H1 (cell line): ENCODE results near the gene RBM41. TPM values are rescaled to one million over a fixed set of nuclear protein-coding genes. Genes with fewer than 3 reads are reported as not detected.

ENCODE experiments used
- CTCF ChIA-PET: fragments of 300-600 bp; sonication (Branson Sonifier 250); formaldehyde crosslinking; loops from one replicate; lab custom pipeline; 2021; ENCODE audit not compliant: partially characterized antibody; lab: Charles Lee
- POLR2A ChIA-PET: fragments of 300-600 bp; sonication (Branson Sonifier 250); formaldehyde crosslinking; loops from one replicate; lab custom pipeline; 2021; ENCODE audit warnings: inconsistent platforms; ENCODE audit not compliant: partially characterized antibody; lab: Charles Lee
- DNase-seq, 2 experiments: peaks; one replicate each; pipeline versions ENCODE4 v3.0.0 to v3.0.0-alpha.2; 2010 to 2022; ENCODE audit warnings: low spot score in 2 of 2, low read depth in 1 of 2, mixed read lengths in 1 of 2
- FAIRE-seq: peaks from 2 replicates; lab custom pipeline; 2011; peaks lifted over from hg19 to GRCh38; lab: Jason Lieb, UNC
- H2AFZ ChIP-seq: 2 replicates; pipeline ENCODE4 v1.8.1; 2012; ENCODE audit warnings: low read length, inconsistent platforms
- H2AK5ac ChIP-seq: 2 replicates; pipeline ENCODE4 v1.6.1; 2013; ENCODE audit warnings: low read depth, low read length
- H2BK120ac ChIP-seq: replicated peaks from 2 replicates; pipeline ENCODE3; 2013; ENCODE audit warnings: low read depth, low read length, inconsistent platforms
- H2BK12ac ChIP-seq: 2 replicates; pipeline ENCODE4 v1.6.1; 2013; ENCODE audit warnings: low read depth, low read length
- H2BK15ac ChIP-seq: 2 replicates; pipeline ENCODE4 v1.6.1; 2013; ENCODE audit warnings: low read length
- H2BK20ac ChIP-seq: 2 replicates; pipeline ENCODE4 v1.6.1; 2013; ENCODE audit warnings: low read length
- H2BK5ac ChIP-seq: 2 replicates; pipeline ENCODE4 v1.6.1; 2013; ENCODE audit warnings: low read depth, low read length
- H3K14ac ChIP-seq: 2 replicates; pipeline ENCODE4 v1.6.1; 2013; ENCODE audit warnings: inconsistent platforms; ENCODE audit not compliant: insufficient read length
- H3K18ac ChIP-seq: 2 replicates; pipeline ENCODE4 v1.6.1; 2013; ENCODE audit warnings: low read length; ENCODE audit errors: extremely low read depth
- H3K23ac ChIP-seq: 2 replicates; pipeline ENCODE4 v1.6.1; 2013; ENCODE audit warnings: inconsistent platforms; ENCODE audit not compliant: insufficient read length
- H3K23me2 ChIP-seq: 2 replicates; pipeline ENCODE4 v1.6.1; 2013; ENCODE audit warnings: low read depth, low read length
- H3K27ac ChIP-seq: 2 replicates; pipeline ENCODE4 v1.6.1; 2011; ENCODE audit warnings: low read depth, low read length, inconsistent platforms
- H3K27me3 ChIP-seq, 4 experiments: replicated peaks in 1 of 4; 1 replicate in 1 of 4; 2 replicates in 3 of 4; pipeline versions ENCODE4 v1.6.1 to v1.8.1; 2011 to 2013; ENCODE audit warnings: low read length in 3 of 4, mild to moderate bottlenecking in 3 of 4, inconsistent platforms in 2 of 4, mixed read lengths in 2 of 4, moderate library complexity in 1 of 4; ENCODE audit not compliant: control insufficient read depth in 3 of 4, insufficient read depth in 3 of 4; ENCODE audit errors: extremely low read depth in 1 of 4
- H3K36me3 ChIP-seq, 4 experiments: 2 replicates each; pipeline versions ENCODE4 v1.6.1 to v1.8.1; 2011 to 2013; ENCODE audit warnings: mild to moderate bottlenecking in 4 of 4, low read length in 3 of 4, moderate library complexity in 2 of 4, control low read depth in 1 of 4, inconsistent platforms in 1 of 4; ENCODE audit not compliant: insufficient read depth in 4 of 4, control insufficient read depth in 2 of 4
- H3K4ac ChIP-seq: replicated peaks from 2 replicates; pipeline ENCODE3; 2013; ENCODE audit warnings: low read length, low read depth, mixed read lengths, inconsistent platforms; ENCODE audit not compliant: insufficient read length
- H3K4me1 ChIP-seq, 4 experiments: replicated peaks in 1 of 4; 1 replicate in 1 of 4; 2 replicates in 3 of 4; pipeline versions ENCODE4 v1.6.1 to v1.8.1; 2011 to 2013; ENCODE audit warnings: low read length in 3 of 4, inconsistent platforms in 2 of 4, mixed read lengths in 1 of 4; ENCODE audit not compliant: insufficient read depth in 4 of 4, control insufficient read depth in 3 of 4
- H3K4me2 ChIP-seq, 2 experiments: 2 replicates each; pipeline versions ENCODE4 v1.6.1 to v1.8.1; 2011 to 2013; ENCODE audit warnings: low read depth in 2 of 2, low read length in 2 of 2, control low read depth in 1 of 2, inconsistent platforms in 1 of 2, mild to moderate bottlenecking in 1 of 2; ENCODE audit not compliant: insufficient read depth in 1 of 2
- H3K4me3 ChIP-seq, 4 experiments: fragments of 200-600, 300-600 bp in 1 of 4; sonication (generic), shearing (Covaris generic), sonication (Bioruptor Twin) in 1 of 4; 2 replicates each; pipeline versions ENCODE4 v1.5.1 to v1.8.1; 2011 to 2016; ENCODE audit warnings: low read length in 4 of 4, low read depth in 3 of 4, control low read depth in 2 of 4, inconsistent platforms in 2 of 4, mild to moderate bottlenecking in 2 of 4, mixed read lengths in 1 of 4, moderate library complexity in 1 of 4; ENCODE audit not compliant: insufficient read depth in 2 of 4; ENCODE audit errors: extremely low read depth in 1 of 4
- H3K56ac ChIP-seq: replicated peaks from 2 replicates; pipeline ENCODE3; 2013; ENCODE audit warnings: low read depth, mild to moderate bottlenecking, mixed read lengths, low read length, inconsistent platforms; ENCODE audit not compliant: insufficient read length
- H3K79me1 ChIP-seq: 2 replicates; pipeline ENCODE4 v1.6.1; 2013; ENCODE audit warnings: low read depth, low read length, control low read depth
- H3K79me2 ChIP-seq, 2 experiments: 2 replicates each; pipeline versions ENCODE4 v1.6.1 to v1.8.1; 2012 to 2013; ENCODE audit warnings: low read length in 2 of 2, mild to moderate bottlenecking in 2 of 2, inconsistent platforms in 1 of 2; ENCODE audit not compliant: insufficient read depth in 2 of 2, control insufficient read depth in 1 of 2
- H3K9ac ChIP-seq, 4 experiments: replicated peaks in 1 of 4; 1 replicate in 1 of 4; 2 replicates in 3 of 4; pipeline versions ENCODE4 v1.6.1 to v1.8.1; 2011 to 2013; ENCODE audit warnings: low read depth in 3 of 4, low read length in 3 of 4, control low read depth in 2 of 4, mild to moderate bottlenecking in 2 of 4, moderate library complexity in 2 of 4, inconsistent platforms in 1 of 4; ENCODE audit errors: extremely low read depth in 1 of 4
- H3K9me3 ChIP-seq, 2 experiments: 2 replicates each; pipeline versions ENCODE4 v1.6.1 to v1.8.1; 2012 to 2013; ENCODE audit warnings: mild to moderate bottlenecking in 2 of 2, moderate library complexity in 2 of 2, control low read depth in 1 of 2, inconsistent platforms in 1 of 2, low read depth in 1 of 2, low read length in 1 of 2, mixed read lengths in 1 of 2; ENCODE audit not compliant: insufficient read depth in 2 of 2
- H4K20me1 ChIP-seq, 2 experiments: replicated peaks in 1 of 2; 2 replicates each; pipeline versions ENCODE3 to v1.8.1; 2011 to 2013; ENCODE audit warnings: inconsistent platforms in 2 of 2, low read length in 2 of 2, mild to moderate bottlenecking in 1 of 2; ENCODE audit not compliant: insufficient read depth in 2 of 2, control insufficient read depth in 1 of 2
- H4K5ac ChIP-seq: 2 replicates; pipeline ENCODE4 v1.6.1; 2013; ENCODE audit warnings: low read length, low read depth, mixed read lengths, inconsistent platforms; ENCODE audit not compliant: insufficient read length
- H4K8ac ChIP-seq: 2 replicates; pipeline ENCODE4 v1.8.0; 2013; ENCODE audit warnings: mild to moderate bottlenecking, moderate library complexity, low read length, inconsistent platforms; ENCODE audit not compliant: insufficient read depth; ENCODE audit errors: extremely low read depth
- H4K91ac ChIP-seq: replicated peaks from 2 replicates; pipeline ENCODE3; 2013; ENCODE audit warnings: low read length, mixed read lengths, inconsistent platforms; ENCODE audit not compliant: insufficient read length
- RFX5 ChIP-seq: IDR thresholded peaks from 2 replicates; pipeline ENCODE4 v1.6.1; 2011; ENCODE audit warnings: low read depth, low read length, improper control_type of control experiment, borderline replicate concordance
- SIX5 ChIP-seq: IDR thresholded peaks from 2 replicates; pipeline ENCODE4 v1.6.1; 2011; ENCODE audit warnings: mild to moderate bottlenecking, low read depth, low read length
- TEAD4 ChIP-seq: IDR thresholded peaks from 2 replicates; pipeline ENCODE4 v1.6.1; 2012; ENCODE audit warnings: low read depth, low read length, inconsistent platforms, mixed read lengths
- WGBS, 2 experiments: shearing (Covaris generic) in 1 of 2; methylation state at CpG; one replicate each; pipeline versions ENCODE4 v1.1.6 to v1.1.7; 2013 to 2015; ENCODE audit warnings: low lambda C conversion rate in 2 of 2, mixed read lengths in 2 of 2, inconsistent platforms in 1 of 2, low coverage in 1 of 2, missing lambda C conversion rate in 1 of 2; ENCODE audit not compliant: insufficient replicate concordance in 2 of 2, insufficient coverage in 1 of 2, insufficient read length in 1 of 2; ENCODE audit errors: extremely low coverage in 1 of 2, missing lambda C conversion rate in 1 of 2; 5-methylcytosine and 5-hydroxymethylcytosine counted together
- polyA plus RNA-seq, 7 experiments: library from polyadenylated mRNA; depleted of rRNA in 3 of 7; stranded (reverse) in 5 of 7; unstranded in 2 of 7; fragments of >200 nt in 5 of 7; fragments of 200-250 nt in 2 of 7; gene quantifications; 1 replicate in 5 of 7; 2 replicates in 1 of 7; 4 replicates in 1 of 7; pipeline versions ENCODE4 v1.2.1 to v1.2.3, GENCODE V29; 2011 to 2013; ENCODE audit warnings: missing spikeins in 2 of 7, mixed read lengths in 2 of 7
- total RNA-seq: library from RNA; stranded (reverse); fragmentation: NEBNext Ultra II Directional; extraction: Animal tissue kit (Norgen Biotek cat#: 25700); gene quantifications from 2 replicates; pipeline ENCODE4 v1.2.1, GENCODE V29; 2021

Gene RBM41
- total and polyA plus RNA-seq, 2 of the 8 experiments (the other 6 are each of a cell fraction or from before 2014, with no cell fraction given), result 2.6 to 26.4 TPM

DNA sequence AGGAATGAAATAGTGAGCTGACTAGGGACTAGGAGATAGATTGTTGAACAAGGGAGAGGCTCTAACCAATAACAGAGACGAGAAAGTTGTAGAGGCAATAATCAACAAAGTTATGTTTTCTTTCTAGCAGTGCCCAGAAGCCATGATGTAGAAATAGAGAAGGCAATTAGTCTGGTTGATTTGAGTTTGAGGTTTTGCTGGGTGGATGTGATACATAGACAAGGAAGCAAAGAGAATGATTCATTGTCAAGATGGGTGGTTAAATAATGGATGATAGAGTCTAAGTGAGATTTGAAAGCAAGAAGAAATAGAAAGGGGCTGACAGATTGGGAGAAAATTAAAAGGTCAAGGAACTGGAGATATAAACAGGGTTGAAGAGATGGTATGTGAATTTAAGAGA lies 11.2 kb downstream of the RBM41 start:
- 73% methylated on average over 1 of the region's 1 CpG; no CpG with 5 or more reads in 1 of the 2 experiments for WGBS, 2 experiments
- ChIA-PET POLR2A (no interaction called here), CTCF (no interaction called here)
- Histone ChIP-seq H3K23ac (no peak overlapping the region), H3K4ac (no peak overlapping the region), H3K9me3 (no peaks in the 10 kb centered on the region), H2AFZ (no peak overlapping the region), H2BK5ac (no peak overlapping the region), H3K4me3 (no peak overlapping the region), H3K18ac (no peak overlapping the region), H3K79me2 (peaks cover 0 to 3% of the 10 kb centered on the region in 2 experiments; a peak in 1 of 4 replicates), H4K20me1 (no peaks in the 10 kb centered on the region), H2AK5ac (no peak overlapping the region), H3K14ac (no peak overlapping the region), H4K91ac (no peak overlapping the region), H3K4me2 (no peak overlapping the region), H3K27me3 (no peaks in the 10 kb centered on the region), H3K23me2 (no peaks in the 10 kb centered on the region), H2BK12ac (no peak overlapping the region), H4K5ac (no peak overlapping the region), H4K8ac (no peak overlapping the region), H2BK20ac (no peak overlapping the region), H3K36me3 (peaks cover 0 to 9% (median 1%) of the 10 kb centered on the region in 4 experiments; a peak in 2 of 8 replicates), H3K79me1 (no peaks in the 10 kb centered on the region), H3K56ac (no peak overlapping the region), H2BK120ac (no peak overlapping the region), H2BK15ac (no peak overlapping the region), H3K9ac (no peak overlapping the region), H3K4me1 (no peaks in the 10 kb centered on the region), H3K27ac (no peak overlapping the region)
- TF ChIP-seq SIX5, result no peak
- TF ChIP-seq RFX5, result no peak
- no peak for TF ChIP-seq TEAD4
- DNase-seq (no peak), FAIRE-seq (no peak)
